ENCODE measurements around the gene ATG13. TPM values are rescaled to one million over a fixed set of nuclear protein-coding genes. Genes with fewer than 3 reads are reported as not detected.

ATG13 gene
- total RNA-seq, 1 experiment from 2014 or later = 69.2 TPM

- H3K79me2 ChIP-seq (ENCODE audit: insufficient read depth, low read length) = peaks cover 14% of the 10 kb centered on the region
- H2AFZ ChIP-seq (ENCODE audit: low read depth, low read length, poor library complexity, severe bottlenecking) = no peak overlapping the region
- peaks cover 0 to 3% of the 10 kb centered on the region in 2 experiments; a peak in 1 of 4 replicates for H3K4me1 ChIP-seq (ENCODE audit: control insufficient read depth in 1 of 2, insufficient read depth in 2 of 2, low read length in 2 of 2)
- ATAC-seq (no peak), DNase-seq (ENCODE audit: low read depth, low spot score) (no peak)
- RAD21 ChIA-PET (ENCODE audit: low non-redundant PET in 1 of 2, low total read pairs in 2 of 2, uncharacterized antibody in 2 of 2, unreplicated experiment in 2 of 2) = no interaction called here
- CTCF ChIA-PET = no interaction called here
- H3K4me2 ChIP-seq (ENCODE audit: low read length) = no peak overlapping the region
- TF ChIP-seq EZH2phosphoT487 (IDR thresholded peaks at IDR 0.05; ENCODE audit: borderline replicate concordance) (no peak), JUND (IDR thresholded peaks at IDR 0.05) (no peak), YY1 (IDR thresholded peaks at IDR 0.05; ENCODE audit: extremely low read depth, insufficient replicate concordance, low read depth, low read length) (no peak), SP1 (IDR thresholded peaks at IDR 0.05; ENCODE audit: low read depth) (no peak), SRF (IDR thresholded peaks at IDR 0.05; ENCODE audit: low read depth) (no peak), CBX3 (IDR thresholded peaks at IDR 0.05; ENCODE audit: low read depth) (no peak)
- no peak overlapping the region for H3K9ac ChIP-seq (ENCODE audit: low read length)
- no peak overlapping the region for H3K27ac ChIP-seq (ENCODE audit: low read depth, low read length)
- H3K9me2 ChIP-seq (ENCODE audit: insufficient read depth) = no peaks in the 10 kb centered on the region
- peaks cover 5 to 6% of the 10 kb centered on the region in 2 experiments; a peak in 3 of 4 replicates for H3K36me3 ChIP-seq (ENCODE audit: control insufficient read depth in 1 of 2, insufficient read depth in 2 of 2, low read length in 2 of 2)
- no peaks in the 10 kb centered on the region for H3K27me3 ChIP-seq (ENCODE audit: insufficient read depth, low read length)
- intact Hi-C loops (cut with micrococcal nuclease) = no loop called here
- H3K4me3 ChIP-seq (replicated peaks in 1 of 2; ENCODE audit: low read depth in 1 of 2, low read length in 2 of 2) = no peak overlapping the region
- no TSS peak for BruUV-seq (replicated peaks)
- POLR2A ChIA-PET = no interaction called here
- H3K9me3 ChIP-seq (ENCODE audit: control insufficient read depth in 1 of 2, insufficient read depth in 1 of 2, low read depth in 1 of 2, low read length in 2 of 2) = no peaks in the 10 kb centered on the region
- no peaks in the 10 kb centered on the region for H4K20me1 ChIP-seq (ENCODE audit: insufficient read depth)
These were observed 8.1 kb downstream of the ATG13 start for GRCh38 chr11:46625406-46625805.

DNA sequence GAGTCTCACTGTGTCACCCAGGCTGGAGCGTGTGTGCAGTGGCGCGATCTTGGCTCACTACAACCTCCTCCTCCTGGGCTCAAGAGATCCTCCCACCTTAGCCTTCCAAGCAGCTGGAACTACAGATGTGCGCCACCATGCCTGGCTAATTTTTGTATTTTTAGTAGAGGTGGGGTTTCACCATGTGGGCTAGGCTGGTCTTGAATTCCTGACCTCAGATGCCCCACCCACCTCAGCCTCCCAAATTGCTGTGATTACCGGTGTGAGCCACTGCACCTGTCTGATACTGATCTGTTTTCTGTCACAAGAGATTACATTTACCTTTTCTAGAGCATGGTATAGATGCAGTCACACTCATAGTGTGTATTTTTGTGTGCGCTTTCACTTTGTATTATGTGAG lies 11.6 kb downstream of the ATG13 start:
- ChIA-PET CTCF (no interaction called here), POLR2A (no interaction called here), RAD21 (ENCODE audit: low non-redundant PET in 1 of 2, low total read pairs in 2 of 2, uncharacterized antibody in 2 of 2, unreplicated experiment in 2 of 2) (no interaction called here)
- no peak overlapping the region for H2AFZ ChIP-seq (ENCODE audit: low read depth, low read length, poor library complexity, severe bottlenecking)
- no peaks in the 10 kb centered on the region for H3K9me3 ChIP-seq (ENCODE audit: control insufficient read depth in 1 of 2, insufficient read depth in 1 of 2, low read depth in 1 of 2, low read length in 2 of 2)
- no peaks in the 10 kb centered on the region for H3K27me3 ChIP-seq (ENCODE audit: insufficient read depth, low read length)
- TF ChIP-seq POLR2A (IDR thresholded peaks at IDR 0.05; ENCODE audit: borderline replicate concordance, extremely low read depth, insufficient read depth, insufficient read length) = no peak
- TF ChIP-seq, protein P1, sequence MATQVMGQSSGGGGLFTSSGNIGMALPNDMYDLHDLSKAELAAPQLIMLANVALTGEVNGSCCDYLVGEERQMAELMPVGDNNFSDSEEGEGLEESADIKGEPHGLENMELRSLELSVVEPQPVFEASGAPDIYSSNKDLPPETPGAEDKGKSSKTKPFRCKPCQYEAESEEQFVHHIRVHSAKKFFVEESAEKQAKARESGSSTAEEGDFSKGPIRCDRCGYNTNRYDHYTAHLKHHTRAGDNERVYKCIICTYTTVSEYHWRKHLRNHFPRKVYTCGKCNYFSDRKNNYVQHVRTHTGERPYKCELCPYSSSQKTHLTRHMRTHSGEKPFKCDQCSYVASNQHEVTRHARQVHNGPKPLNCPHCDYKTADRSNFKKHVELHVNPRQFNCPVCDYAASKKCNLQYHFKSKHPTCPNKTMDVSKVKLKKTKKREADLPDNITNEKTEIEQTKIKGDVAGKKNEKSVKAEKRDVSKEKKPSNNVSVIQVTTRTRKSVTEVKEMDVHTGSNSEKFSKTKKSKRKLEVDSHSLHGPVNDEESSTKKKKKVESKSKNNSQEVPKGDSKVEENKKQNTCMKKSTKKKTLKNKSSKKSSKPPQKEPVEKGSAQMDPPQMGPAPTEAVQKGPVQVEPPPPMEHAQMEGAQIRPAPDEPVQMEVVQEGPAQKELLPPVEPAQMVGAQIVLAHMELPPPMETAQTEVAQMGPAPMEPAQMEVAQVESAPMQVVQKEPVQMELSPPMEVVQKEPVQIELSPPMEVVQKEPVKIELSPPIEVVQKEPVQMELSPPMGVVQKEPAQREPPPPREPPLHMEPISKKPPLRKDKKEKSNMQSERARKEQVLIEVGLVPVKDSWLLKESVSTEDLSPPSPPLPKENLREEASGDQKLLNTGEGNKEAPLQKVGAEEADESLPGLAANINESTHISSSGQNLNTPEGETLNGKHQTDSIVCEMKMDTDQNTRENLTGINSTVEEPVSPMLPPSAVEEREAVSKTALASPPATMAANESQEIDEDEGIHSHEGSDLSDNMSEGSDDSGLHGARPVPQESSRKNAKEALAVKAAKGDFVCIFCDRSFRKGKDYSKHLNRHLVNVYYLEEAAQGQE (IDR thresholded peaks at IDR 0.05; ENCODE audit: low read depth) = no peak
- no peak for TF ChIP-seq ZFX (IDR thresholded peaks at IDR 0.05)
- no peak for TF ChIP-seq ELF1 (IDR thresholded peaks at IDR 0.05; ENCODE audit: borderline replicate concordance, low read depth)
- TF ChIP-seq SP1 (IDR thresholded peaks at IDR 0.05; ENCODE audit: low read depth) = no peak
- no peak for TF ChIP-seq CEBPB (IDR thresholded peaks at IDR 0.05; ENCODE audit: low read depth)
- no peak for TF ChIP-seq CBX3 (IDR thresholded peaks at IDR 0.05; ENCODE audit: low read depth)
- TF ChIP-seq EGR1 (IDR thresholded peaks at IDR 0.05; ENCODE audit: low read depth) = no peak
- TF ChIP-seq TCF7L2 (IDR thresholded peaks at IDR 0.05; ENCODE audit: borderline replicate concordance, extremely low read depth, insufficient read depth, insufficient read length) = no peak
- TF ChIP-seq JUND (IDR thresholded peaks at IDR 0.05) = no peak
- TF ChIP-seq, protein P2, sequence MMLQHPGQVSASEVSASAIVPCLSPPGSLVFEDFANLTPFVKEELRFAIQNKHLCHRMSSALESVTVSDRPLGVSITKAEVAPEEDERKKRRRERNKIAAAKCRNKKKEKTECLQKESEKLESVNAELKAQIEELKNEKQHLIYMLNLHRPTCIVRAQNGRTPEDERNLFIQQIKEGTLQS (IDR thresholded peaks at IDR 0.05) = no peak
- no peak for TF ChIP-seq POLR2AphosphoS5 (IDR thresholded peaks at IDR 0.05; ENCODE audit: low read depth, low read length)
- TF ChIP-seq SRF (IDR thresholded peaks at IDR 0.05; ENCODE audit: low read depth) = no peak
- TF ChIP-seq, protein P3, sequence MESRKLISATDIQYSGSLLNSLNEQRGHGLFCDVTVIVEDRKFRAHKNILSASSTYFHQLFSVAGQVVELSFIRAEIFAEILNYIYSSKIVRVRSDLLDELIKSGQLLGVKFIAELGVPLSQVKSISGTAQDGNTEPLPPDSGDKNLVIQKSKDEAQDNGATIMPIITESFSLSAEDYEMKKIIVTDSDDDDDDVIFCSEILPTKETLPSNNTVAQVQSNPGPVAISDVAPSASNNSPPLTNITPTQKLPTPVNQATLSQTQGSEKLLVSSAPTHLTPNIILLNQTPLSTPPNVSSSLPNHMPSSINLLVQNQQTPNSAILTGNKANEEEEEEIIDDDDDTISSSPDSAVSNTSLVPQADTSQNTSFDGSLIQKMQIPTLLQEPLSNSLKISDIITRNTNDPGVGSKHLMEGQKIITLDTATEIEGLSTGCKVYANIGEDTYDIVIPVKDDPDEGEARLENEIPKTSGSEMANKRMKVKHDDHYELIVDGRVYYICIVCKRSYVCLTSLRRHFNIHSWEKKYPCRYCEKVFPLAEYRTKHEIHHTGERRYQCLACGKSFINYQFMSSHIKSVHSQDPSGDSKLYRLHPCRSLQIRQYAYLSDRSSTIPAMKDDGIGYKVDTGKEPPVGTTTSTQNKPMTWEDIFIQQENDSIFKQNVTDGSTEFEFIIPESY (IDR thresholded peaks at IDR 0.05; ENCODE audit: extremely low read depth, insufficient replicate concordance, low read length) = no peak
- no peak overlapping the region for H3K27ac ChIP-seq (ENCODE audit: low read depth, low read length)
- H3K79me2 ChIP-seq (ENCODE audit: insufficient read depth, low read length) = peaks cover 4% of the 10 kb centered on the region
- BruUV-seq (replicated peaks) = no TSS peak
- no peak overlapping the region for H3K4me2 ChIP-seq (ENCODE audit: low read length)
- peaks cover 5 to 7% of the 10 kb centered on the region in 2 experiments; a peak in 3 of 4 replicates for H3K36me3 ChIP-seq (ENCODE audit: control insufficient read depth in 1 of 2, insufficient read depth in 2 of 2, low read length in 2 of 2)
- H3K4me3 ChIP-seq (replicated peaks in 1 of 2; ENCODE audit: low read depth in 1 of 2, low read length in 2 of 2) = no peak overlapping the region
- intact Hi-C loops (cut with micrococcal nuclease) = no loop called here
- peaks cover 0 to 7% of the 10 kb centered on the region in 2 experiments; a peak in 3 of 4 replicates for H3K4me1 ChIP-seq (ENCODE audit: control insufficient read depth in 1 of 2, insufficient read depth in 2 of 2, low read length in 2 of 2)
- ATAC-seq (no peak), DNase-seq (ENCODE audit: low read depth, low spot score) (no peak)
- H3K9me2 ChIP-seq (ENCODE audit: insufficient read depth) = no peaks in the 10 kb centered on the region
- H4K20me1 ChIP-seq (ENCODE audit: insufficient read depth) = no peaks in the 10 kb centered on the region
- no peak overlapping the region for H3K9ac ChIP-seq (ENCODE audit: low read length)
